ENCODE data around the gene LRRC3C. TPM values are rescaled to one million over a fixed set of nuclear protein-coding genes. Genes with fewer than 3 reads are reported as not detected.
"Not testable (repeated sequence)": the region's sequence is repeated elsewhere in the genome, so short reads cannot be mapped to it uniquely, and the experiment has no call there.

LRRC3C gene
- total RNA-seq, 3 donors from 2014 or later = not detected

DNA sequence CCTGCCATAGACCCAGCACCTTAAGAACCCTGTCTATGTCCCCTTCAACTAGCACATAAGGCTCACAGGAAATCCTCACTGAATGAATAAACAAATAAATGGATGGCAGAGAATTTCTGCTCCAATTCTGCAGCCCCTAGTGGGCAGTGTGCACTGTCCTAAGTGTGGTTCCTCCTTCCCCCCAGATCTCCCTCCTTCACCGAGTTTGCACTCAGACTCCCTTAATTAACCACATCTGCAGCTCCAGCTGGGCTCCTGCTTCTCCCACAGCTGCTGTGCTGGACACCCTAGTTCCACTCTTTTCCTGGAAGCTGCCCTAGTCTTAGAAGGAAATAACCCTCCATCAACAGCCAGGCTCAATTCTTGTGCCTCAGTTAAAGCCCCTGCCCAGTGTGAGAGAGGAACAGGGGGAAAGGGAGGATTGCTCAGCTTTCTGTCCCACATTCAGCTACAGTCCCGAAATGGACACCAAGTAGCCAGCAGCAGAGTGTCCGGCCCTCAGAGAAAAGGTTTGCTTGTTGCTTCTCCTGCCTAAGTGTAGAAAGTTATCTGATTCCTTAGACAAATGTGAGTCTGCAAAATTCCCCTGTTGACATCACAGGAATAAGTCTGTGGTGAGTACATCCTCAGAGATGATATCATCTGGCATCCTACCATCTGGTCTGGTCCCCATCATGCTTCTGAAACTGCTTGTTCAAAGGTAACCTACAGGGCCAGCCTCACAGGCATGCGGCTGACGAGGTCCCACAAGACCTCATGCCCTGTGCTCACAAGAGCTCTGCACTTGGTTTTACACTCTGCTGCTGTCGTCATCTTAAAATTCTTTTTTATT, 12.3 kb downstream of the LRRC3C start:
- H3K9me3 ChIP-seq = no peaks in the 10 kb centered on the region
- ATAC-seq = peak; percentile 50
- no peaks in the 10 kb centered on the region for H3K36me3 ChIP-seq (ENCODE audit: low read depth)
- H3K4me3 ChIP-seq = no peak overlapping the region
- no peak for DNase-seq
- no peaks in the 10 kb centered on the region for H3K4me1 ChIP-seq (ENCODE audit: low read depth)
- intact Hi-C loops (cut with DNase I, micrococcal nuclease) = no loop called here
- TF ChIP-seq, protein P1, sequence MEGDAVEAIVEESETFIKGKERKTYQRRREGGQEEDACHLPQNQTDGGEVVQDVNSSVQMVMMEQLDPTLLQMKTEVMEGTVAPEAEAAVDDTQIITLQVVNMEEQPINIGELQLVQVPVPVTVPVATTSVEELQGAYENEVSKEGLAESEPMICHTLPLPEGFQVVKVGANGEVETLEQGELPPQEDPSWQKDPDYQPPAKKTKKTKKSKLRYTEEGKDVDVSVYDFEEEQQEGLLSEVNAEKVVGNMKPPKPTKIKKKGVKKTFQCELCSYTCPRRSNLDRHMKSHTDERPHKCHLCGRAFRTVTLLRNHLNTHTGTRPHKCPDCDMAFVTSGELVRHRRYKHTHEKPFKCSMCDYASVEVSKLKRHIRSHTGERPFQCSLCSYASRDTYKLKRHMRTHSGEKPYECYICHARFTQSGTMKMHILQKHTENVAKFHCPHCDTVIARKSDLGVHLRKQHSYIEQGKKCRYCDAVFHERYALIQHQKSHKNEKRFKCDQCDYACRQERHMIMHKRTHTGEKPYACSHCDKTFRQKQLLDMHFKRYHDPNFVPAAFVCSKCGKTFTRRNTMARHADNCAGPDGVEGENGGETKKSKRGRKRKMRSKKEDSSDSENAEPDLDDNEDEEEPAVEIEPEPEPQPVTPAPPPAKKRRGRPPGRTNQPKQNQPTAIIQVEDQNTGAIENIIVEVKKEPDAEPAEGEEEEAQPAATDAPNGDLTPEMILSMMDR (IDR thresholded peaks at IDR 0.05) = no peak

GRCh38 chr17:39943702-39944392, 16.3 kb downstream of the LRRC3C start:
- H3K4me1 ChIP-seq (ENCODE audit: low read depth) = no peaks in the 10 kb centered on the region
- DNase-seq = no peak
- H3K4me3 ChIP-seq = no peak overlapping the region
- intact Hi-C loops (cut with DNase I, micrococcal nuclease) = no loop called here
- H3K9me3 ChIP-seq = no peaks in the 10 kb centered on the region
- no peak for ATAC-seq
- TF ChIP-seq, protein P1 (IDR thresholded peaks at IDR 0.05) = no peak
- no peaks in the 10 kb centered on the region for H3K36me3 ChIP-seq (ENCODE audit: low read depth)

DNA sequence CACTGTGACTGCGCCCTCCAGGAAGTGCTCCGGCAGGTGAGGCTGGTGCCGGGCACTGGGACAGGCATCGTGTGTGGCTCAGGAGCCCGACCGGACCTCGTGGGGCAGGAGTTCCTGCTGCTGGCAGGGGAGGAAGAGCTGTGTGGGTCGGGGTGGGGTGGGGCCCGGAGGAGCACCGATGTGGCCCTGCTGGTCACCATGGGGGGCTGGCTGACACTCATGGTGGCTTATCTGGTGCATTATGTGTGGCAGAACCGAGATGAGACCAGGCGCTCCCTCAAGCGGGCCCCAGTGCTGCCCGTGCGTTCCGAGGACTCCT, 16.8 kb downstream of the LRRC3C start:
- Histone ChIP-seq H3K9me3 (no peaks in the 10 kb centered on the region), H3K4me1 (ENCODE audit: low read depth) (no peaks in the 10 kb centered on the region), H3K36me3 (ENCODE audit: low read depth) (no peaks in the 10 kb centered on the region), H3K4me3 (no peak overlapping the region)
- intact Hi-C loops (cut with DNase I, micrococcal nuclease) = no loop called here
- no peak for ATAC-seq
- TF ChIP-seq, protein P1 (IDR thresholded peaks at IDR 0.05) = no peak
- DNase-seq = no peak

GRCh38 chr17:39946551-39947330, 19.2 kb downstream of the LRRC3C start:
- Histone ChIP-seq H3K4me3 (no peak overlapping the region), H3K36me3 (ENCODE audit: low read depth) (no peaks in the 10 kb centered on the region), H3K9me3 (no peaks in the 10 kb centered on the region), H3K4me1 (ENCODE audit: low read depth) (no peaks in the 10 kb centered on the region)
- DNase-seq (no peak), ATAC-seq (no peak)
- TF ChIP-seq, protein P1 (IDR thresholded peaks at IDR 0.05) = no peak
- intact Hi-C loops (cut with DNase I, micrococcal nuclease) = no loop called here

GRCh38 chr17:39948489-39948828, 20.9 kb downstream of the LRRC3C start:
- H3K4me3 ChIP-seq; H3K9me3 ChIP-seq; DNase-seq; H3K36me3 ChIP-seq (ENCODE audit: low read depth); intact Hi-C loops (cut with DNase I, micrococcal nuclease); H3K4me1 ChIP-seq (ENCODE audit: low read depth); ATAC-seq: not testable (repeated sequence)

DNA sequence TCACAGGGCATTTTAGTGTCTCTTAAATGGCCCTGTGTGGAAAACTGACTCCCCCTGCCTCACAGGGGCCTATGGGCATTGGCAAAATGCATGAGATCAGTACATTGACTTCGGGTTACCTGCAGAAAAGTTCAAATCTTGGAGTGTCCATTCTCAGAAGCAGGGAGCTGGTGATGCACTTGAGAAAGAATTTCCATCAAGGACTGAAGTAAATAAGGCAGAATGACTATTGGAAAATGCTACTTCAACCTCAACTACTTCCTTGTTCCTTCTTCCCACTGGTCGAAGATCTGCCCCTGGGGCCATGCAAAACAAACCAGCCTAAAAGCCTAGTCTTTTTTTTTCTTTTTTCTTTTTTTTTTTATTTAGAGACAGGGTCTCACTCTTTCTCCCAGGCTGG, 21.5 kb downstream of the LRRC3C start:
- Histone ChIP-seq H3K4me1 (ENCODE audit: low read depth) (no peaks in the 10 kb centered on the region), H3K4me3 (no peak overlapping the region), H3K36me3 (ENCODE audit: low read depth) (no peaks in the 10 kb centered on the region), H3K9me3 (no peaks in the 10 kb centered on the region)
- TF ChIP-seq, protein P1 (IDR thresholded peaks at IDR 0.05) = no peak
- intact Hi-C loops (cut with DNase I, micrococcal nuclease) = no loop called here
- DNase-seq = no peak
- no peak for ATAC-seq

Measured in mucosa of descending colon (tissue), 3 donors.